Thyroid gland (tissue), 4 donors: ENCODE data around the gene FAM53B.

Experiments used
- POLR2A ChIP-seq, 2 donors: fragments of 450-650 bp; IDR thresholded peaks; one replicate each; pipeline ENCODE4 v1.6.1; 2017; ENCODE audit warnings: antibody characterized with exemption in 2 of 2, mild to moderate bottlenecking in 2 of 2, moderate library complexity in 1 of 2
- TF ChIP-seq, protein P1 (sequence below), 6 experiments: fragments of 200-600 bp in 3 of 6; fragments of 450-650 bp in 3 of 6; sonication (generic) in 3 of 6; IDR thresholded peaks; one replicate each; pipeline ENCODE4 v1.5.1; 2016 to 2019; ENCODE audit warnings: antibody characterized with exemption in 6 of 6, mild to moderate bottlenecking in 2 of 6, inconsistent platforms in 1 of 6, moderate library complexity in 1 of 6

DNA sequence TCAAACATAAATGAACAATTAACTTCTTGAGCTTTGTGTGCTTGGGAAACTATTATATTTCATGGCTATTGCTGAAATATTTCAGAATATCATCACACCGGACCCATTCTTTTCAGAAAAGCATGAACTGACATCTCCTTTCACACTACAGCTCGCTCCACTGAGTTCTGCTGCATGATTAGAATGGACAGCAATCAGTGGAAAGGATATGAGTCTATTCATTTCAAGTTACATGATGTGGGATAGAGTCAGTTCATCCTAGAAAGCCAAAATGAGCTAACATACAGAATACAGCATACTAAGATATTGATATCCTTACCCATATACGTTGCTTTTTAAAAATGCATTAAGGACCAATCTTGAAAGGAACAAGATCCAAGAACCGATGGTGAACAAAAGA is 1.1 kb upstream of the FAM53B start:
- TF ChIP-seq, protein P1, sequence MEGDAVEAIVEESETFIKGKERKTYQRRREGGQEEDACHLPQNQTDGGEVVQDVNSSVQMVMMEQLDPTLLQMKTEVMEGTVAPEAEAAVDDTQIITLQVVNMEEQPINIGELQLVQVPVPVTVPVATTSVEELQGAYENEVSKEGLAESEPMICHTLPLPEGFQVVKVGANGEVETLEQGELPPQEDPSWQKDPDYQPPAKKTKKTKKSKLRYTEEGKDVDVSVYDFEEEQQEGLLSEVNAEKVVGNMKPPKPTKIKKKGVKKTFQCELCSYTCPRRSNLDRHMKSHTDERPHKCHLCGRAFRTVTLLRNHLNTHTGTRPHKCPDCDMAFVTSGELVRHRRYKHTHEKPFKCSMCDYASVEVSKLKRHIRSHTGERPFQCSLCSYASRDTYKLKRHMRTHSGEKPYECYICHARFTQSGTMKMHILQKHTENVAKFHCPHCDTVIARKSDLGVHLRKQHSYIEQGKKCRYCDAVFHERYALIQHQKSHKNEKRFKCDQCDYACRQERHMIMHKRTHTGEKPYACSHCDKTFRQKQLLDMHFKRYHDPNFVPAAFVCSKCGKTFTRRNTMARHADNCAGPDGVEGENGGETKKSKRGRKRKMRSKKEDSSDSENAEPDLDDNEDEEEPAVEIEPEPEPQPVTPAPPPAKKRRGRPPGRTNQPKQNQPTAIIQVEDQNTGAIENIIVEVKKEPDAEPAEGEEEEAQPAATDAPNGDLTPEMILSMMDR (IDR thresholded peaks at IDR 0.05): no peak
- TF ChIP-seq POLR2A (IDR thresholded peaks at IDR 0.05): no peak
